Small intestine (tissue), 7 donors: ENCODE data around the gene MRPS7. TPM values are rescaled to one million over a fixed set of nuclear protein-coding genes. Genes with fewer than 3 reads are reported as not detected.

Experiments
- DNase-seq, 2 donors: peaks; one replicate each; pipeline versions ENCODE4 v3.0.0 to v3.0.0-alpha.2; 2013
- FAIRE-seq: peaks from 2 replicates; lab custom pipeline; 2012; peaks lifted over from hg19 to GRCh38; lab: Jason Lieb, UNC
- H3K27ac ChIP-seq, 3 donors: one replicate each; pipeline ENCODE4 v1.5.1; 2013; ENCODE audit warnings: low read length in 2 of 3, mild to moderate bottlenecking in 2 of 3, control low read depth in 1 of 3, inconsistent platforms in 1 of 3, low read depth in 1 of 3, moderate library complexity in 1 of 3
- H3K27me3 ChIP-seq, 3 donors: one replicate each; pipeline ENCODE4 v1.6.1; 2013; ENCODE audit warnings: low read length in 3 of 3, inconsistent platforms in 1 of 3; ENCODE audit not compliant: control insufficient read depth in 3 of 3, insufficient read depth in 3 of 3
- H3K36me3 ChIP-seq, 3 donors: one replicate each; pipeline ENCODE4 v1.6.1; 2013; ENCODE audit warnings: low read length in 3 of 3, inconsistent platforms in 1 of 3, low read depth in 1 of 3, mild to moderate bottlenecking in 1 of 3, moderate library complexity in 1 of 3; ENCODE audit not compliant: control insufficient read depth in 3 of 3, insufficient read depth in 2 of 3
- H3K4me1 ChIP-seq, 3 donors: one replicate each; pipeline ENCODE4 v1.6.1; 2013; ENCODE audit warnings: low read length in 2 of 3, inconsistent platforms in 1 of 3, low read depth in 1 of 3, mild to moderate bottlenecking in 1 of 3, moderate library complexity in 1 of 3; ENCODE audit not compliant: control insufficient read depth in 3 of 3, insufficient read depth in 2 of 3
- H3K4me3 ChIP-seq, 3 donors: one replicate each; pipeline ENCODE4 v1.5.1; 2013; ENCODE audit warnings: low read length in 3 of 3, control low read depth in 1 of 3, inconsistent platforms in 1 of 3, low read depth in 1 of 3, mild to moderate bottlenecking in 1 of 3, moderate library complexity in 1 of 3
- H3K9me3 ChIP-seq, 2 donors: one replicate each; pipeline ENCODE4 v1.6.1; 2013; ENCODE audit warnings: low read depth in 1 of 2, low read length in 1 of 2; ENCODE audit not compliant: control insufficient read depth in 2 of 2, insufficient read depth in 1 of 2
- WGBS, 3 donors: extraction: QIAGEN DNeasy Blood & Tissue Kit; methylation state at CpG; one replicate each; pipeline ENCODE4 v1.1.7; 2013; 5-methylcytosine and 5-hydroxymethylcytosine counted together
- polyA plus RNA-seq, 4 donors: library from polyadenylated mRNA; stranded (reverse) in 3 of 4; unstranded in 1 of 4; fragments of 200-250 nt in 3 of 4; fragments of 120-200 nt in 1 of 4; gene quantifications; one replicate each; pipeline versions ENCODE4 v1.2.1 to v1.2.3, GENCODE V29; 2013
- donor health status: healthy with polysubstance abuse.
- donor health status: control.
- donor health status: control.
- donor health status: Bipolar disorder and iron deficiency.
- donor health status: healthy.

Gene MRPS7
- polyA plus RNA-seq, 4 donors = 55.9 to 88.6 (median 74.4) TPM

- Histone ChIP-seq H3K27me3 (no peaks in the 10 kb centered on the region), H3K36me3 (peaks cover 13 to 96% (median 37%) of the 10 kb centered on the region in 3 donors), H3K4me3 (no peak overlapping the region), H3K9me3 (no peaks in the 10 kb centered on the region), H3K4me1 (peaks cover 0 to 36% (median 0%) of the 10 kb centered on the region in 3 donors), H3K27ac (peak overlapping the region in 1 of 3 donors; percentile 70)
- DNase-seq = no peak
- WGBS, 3 donors = 89 to 94% (median 92%) methylated on average over 18 to 23 of the region's 23 CpGs
- FAIRE-seq = no peak
Measured at GRCh38 chr17:75239778-75240393, 21.8 kb upstream of the MRPS7 start.

GRCh38 chr17:75240394-75241142 lies 21.1 kb upstream of the MRPS7 start:
- Histone ChIP-seq H3K27me3 (no peaks in the 10 kb centered on the region), H3K27ac (peak overlapping the region in 1 of 3 donors; percentile 82), H3K4me1 (peaks cover 0 to 36% (median 0%) of the 10 kb centered on the region in 3 donors), H3K4me3 (no peak overlapping the region), H3K36me3 (peaks cover 9 to 97% (median 40%) of the 10 kb centered on the region in 3 donors), H3K9me3 (no peaks in the 10 kb centered on the region)
- 65 to 70% (median 68%) methylated on average over 22 to 23 of the region's 23 CpGs for WGBS, 3 donors
- FAIRE-seq (no peak), DNase-seq (peak in 1 of 2 donors; percentile 91)

GRCh38 chr17:75241143-75241430 lies 20.6 kb upstream of the MRPS7 start:
- FAIRE-seq = no peak
- Histone ChIP-seq H3K27me3 (no peaks in the 10 kb centered on the region), H3K36me3 (peaks cover 9 to 97% (median 44%) of the 10 kb centered on the region in 3 donors), H3K27ac (peak overlapping the region in 1 of 3 donors; percentile 82), H3K4me3 (no peak overlapping the region), H3K4me1 (peaks cover 0 to 36% (median 0%) of the 10 kb centered on the region in 3 donors), H3K9me3 (no peaks in the 10 kb centered on the region)
- no peak for DNase-seq
- 87 to 97% (median 94%) methylated on average over 7 of the region's 7 CpGs for WGBS, 3 donors

- 91 to 93% (median 92%) methylated on average over 9 of the region's 9 CpGs for WGBS, 3 donors
- Histone ChIP-seq H3K9me3 (no peaks in the 10 kb centered on the region), H3K4me3 (no peak overlapping the region), H3K36me3 (peaks cover 9 to 100% (median 48%) of the 10 kb centered on the region in 3 donors), H3K27ac (peak overlapping the region in 1 of 3 donors; percentile 82), H3K27me3 (no peaks in the 10 kb centered on the region), H3K4me1 (peaks cover 0 to 36% (median 0%) of the 10 kb centered on the region in 3 donors)
- FAIRE-seq (no peak), DNase-seq (no peak)
Measured at GRCh38 chr17:75241502-75241901, 20.2 kb upstream of the MRPS7 start.

GRCh38 chr17:75241996-75242460 lies 19.7 kb upstream of the MRPS7 start:
- Histone ChIP-seq H3K9me3 (no peaks in the 10 kb centered on the region), H3K36me3 (peaks cover 9 to 96% (median 47%) of the 10 kb centered on the region in 3 donors), H3K27ac (no peak overlapping the region), H3K27me3 (no peaks in the 10 kb centered on the region), H3K4me1 (peaks cover 0 to 36% (median 0%) of the 10 kb centered on the region in 3 donors), H3K4me3 (no peak overlapping the region)
- no peak for DNase-seq
- FAIRE-seq = no peak
- 77 to 91% (median 81%) methylated on average over 15 of the region's 15 CpGs for WGBS, 3 donors

- H3K36me3 ChIP-seq = peaks cover 7 to 96% (median 44%) of the 10 kb centered on the region in 3 donors
- H3K4me1 ChIP-seq = peaks cover 0 to 36% (median 0%) of the 10 kb centered on the region in 3 donors
- 75 to 86% (median 81%) methylated on average over 17 of the region's 17 CpGs for WGBS, 3 donors
- H3K9me3 ChIP-seq = no peaks in the 10 kb centered on the region
- no peaks in the 10 kb centered on the region for H3K27me3 ChIP-seq
- DNase-seq = no peak
- H3K4me3 ChIP-seq = no peak overlapping the region
- no peak for FAIRE-seq
- H3K27ac ChIP-seq = no peak overlapping the region
Measured at GRCh38 chr17:75242461-75243042, 19.1 kb upstream of the MRPS7 start.

- Histone ChIP-seq H3K36me3 (peaks cover 4 to 87% (median 42%) of the 10 kb centered on the region in 3 donors), H3K9me3 (no peaks in the 10 kb centered on the region), H3K4me1 (peaks cover 0 to 20% (median 0%) of the 10 kb centered on the region in 3 donors), H3K27ac (no peak overlapping the region), H3K4me3 (no peak overlapping the region), H3K27me3 (no peaks in the 10 kb centered on the region)
- DNase-seq (no peak), FAIRE-seq (no peak)
- 79 to 87% (median 82%) methylated on average over 22 of the region's 22 CpGs for WGBS, 3 donors
Measured at GRCh38 chr17:75244133-75244866, 17.4 kb upstream of the MRPS7 start.

- Histone ChIP-seq H3K4me1 (peaks cover 0 to 13% (median 0%) of the 10 kb centered on the region in 3 donors), H3K9me3 (no peaks in the 10 kb centered on the region), H3K27ac (no peak overlapping the region), H3K4me3 (no peak overlapping the region), H3K27me3 (no peaks in the 10 kb centered on the region), H3K36me3 (peaks cover 2 to 83% (median 36%) of the 10 kb centered on the region in 3 donors)
- 87 to 90% (median 89%) methylated on average over 6 of the region's 6 CpGs for WGBS, 3 donors
- no peak for FAIRE-seq
- no peak for DNase-seq
Measured at GRCh38 chr17:75245011-75245410, 16.7 kb upstream of the MRPS7 start.
